B cell (primary cell): ENCODE measurements around the gene GPR4. TPM values are rescaled to one million over a fixed set of nuclear protein-coding genes. Genes with fewer than 3 reads are reported as not detected.

Source experiments
- ATAC-seq: fragments of 200-7000 bp; cut with Tn5 transposase; one replicate; pipeline ENCODE4 v1.10.0; 2021; ENCODE audit warnings: low read depth, mild to moderate bottlenecking, moderate number of reproducible peaks, moderate library complexity
- CTCF ChIA-PET: fragments of 350-600 bp; sonication (Branson Sonifier 250); formaldehyde crosslinking; loops from one replicate; lab custom pipeline; 2021; ENCODE audit warnings: antibody characterized with exemption, inconsistent platforms; lab: Charles Lee
- POLR2A ChIA-PET: fragments of 350-600 bp; sonication (Branson Sonifier 250); formaldehyde crosslinking; loops from one replicate; lab custom pipeline; 2021; ENCODE audit warnings: antibody characterized with exemption; lab: Charles Lee
- DNase-seq: peaks from one replicate; pipeline ENCODE4 v3.0.0; 2013
- H2AFZ ChIP-seq: 2 replicates; pipeline ENCODE4 v1.6.1; 2012; ENCODE audit warnings: mild to moderate bottlenecking, low read depth, low read length; ENCODE audit not compliant: insufficient read depth, poor library complexity, severe bottlenecking
- H3K27ac ChIP-seq, 2 donors: 1 replicate in 1 of 2; 2 replicates in 1 of 2; pipeline ENCODE4 v1.5.1; 2012 to 2013; ENCODE audit warnings: low read length in 2 of 2, mild to moderate bottlenecking in 2 of 2, moderate library complexity in 1 of 2
- H3K27me3 ChIP-seq, 4 experiments: fragments of 200-600 bp in 1 of 4; sonication (generic) in 1 of 4; replicated peaks in 1 of 4; 1 replicate in 2 of 4; 2 replicates in 2 of 4; pipeline versions ENCODE4 v1.6.1 to v1.7.0; 2013 to 2016; ENCODE audit warnings: low read length in 3 of 4, mild to moderate bottlenecking in 2 of 4, mixed read lengths in 1 of 4, moderate library complexity in 1 of 4; ENCODE audit not compliant: insufficient read depth in 4 of 4, control insufficient read depth in 3 of 4; ENCODE audit errors: control extremely low read depth in 1 of 4
- H3K36me3 ChIP-seq, 2 experiments: replicated peaks in 1 of 2; 1 replicate in 1 of 2; 2 replicates in 1 of 2; pipeline versions ENCODE4 v1.6.1 to v1.7.1; 2013; ENCODE audit warnings: low read length in 1 of 2; ENCODE audit not compliant: insufficient read depth in 2 of 2, control insufficient read depth in 1 of 2; ENCODE audit errors: control extremely low read depth in 1 of 2, extremely low read depth in 1 of 2
- H3K4me1 ChIP-seq, 2 donors: fragments of 200-600 bp in 1 of 2; sonication (generic) in 1 of 2; 1 replicate in 1 of 2; 2 replicates in 1 of 2; pipeline versions ENCODE4 v1.5.1 to v1.6.1; 2013 to 2017; ENCODE audit warnings: low read length in 2 of 2; ENCODE audit not compliant: control insufficient read depth in 2 of 2, insufficient read depth in 2 of 2
- H3K4me2 ChIP-seq: replicated peaks from 2 replicates; pipeline ENCODE3; 2012; ENCODE audit warnings: mild to moderate bottlenecking, low read depth, low read length; ENCODE audit not compliant: poor library complexity, severe bottlenecking
- H3K4me3 ChIP-seq, 5 experiments: fragments of 200-600 bp in 1 of 5; sonication (generic) in 1 of 5; 1 replicate in 3 of 5; 2 replicates in 2 of 5; pipeline versions ENCODE4 v1.5.1 to v1.7.0; 2011 to 2016; ENCODE audit warnings: low read length in 4 of 5, mild to moderate bottlenecking in 4 of 5, low read depth in 2 of 5, control low read depth in 1 of 5, moderate library complexity in 1 of 5; ENCODE audit not compliant: insufficient read depth in 1 of 5; ENCODE audit errors: control extremely low read depth in 1 of 5, extremely low read depth in 1 of 5
- H3K79me2 ChIP-seq: fragments of 200-600 bp; sonication (generic); one replicate; pipeline ENCODE4 v1.6.0; 2016; ENCODE audit warnings: low read length; ENCODE audit not compliant: control insufficient read depth, insufficient read depth
- H3K9ac ChIP-seq: fragments of 200-600 bp; sonication (generic); 2 replicates; pipeline ENCODE4 v1.6.1; 2017; ENCODE audit warnings: mild to moderate bottlenecking, low read length, moderate library complexity
- H3K9me3 ChIP-seq, 3 donors: one replicate each; pipeline versions ENCODE4 v1.6.1 to v1.7.1; 2013; ENCODE audit warnings: low read length in 2 of 3; ENCODE audit not compliant: control insufficient read depth in 2 of 3, insufficient read depth in 1 of 3; ENCODE audit errors: control extremely low read depth in 1 of 3
- H4K20me1 ChIP-seq: 2 replicates; pipeline ENCODE4 v1.6.0; 2012; ENCODE audit warnings: mild to moderate bottlenecking, low read length; ENCODE audit not compliant: insufficient read depth, control insufficient read depth, poor library complexity, severe bottlenecking
- H3K27ac Mint-ChIP-seq: one replicate; pipeline ENCODE4 v1.8.0; 2021; ENCODE audit warnings: mixed read lengths
- H3K27me3 Mint-ChIP-seq: one replicate; pipeline ENCODE4 v1.8.0; 2021; ENCODE audit warnings: mixed read lengths
- H3K4me1 Mint-ChIP-seq: one replicate; pipeline ENCODE4 v1.8.0; 2021; ENCODE audit warnings: mixed read lengths
- H3K4me3 Mint-ChIP-seq: one replicate; pipeline ENCODE4 v1.8.0; 2021; ENCODE audit warnings: mixed read lengths
- H3K9me3 Mint-ChIP-seq: one replicate; pipeline ENCODE4 v1.8.0; 2022; ENCODE audit warnings: mixed read lengths; ENCODE audit not compliant: insufficient read depth
- EZH2 ChIP-seq: IDR thresholded peaks from 2 replicates; pipeline ENCODE4 v1.6.1; 2012; ENCODE audit warnings: borderline replicate concordance, low read depth, mild to moderate bottlenecking, moderate library complexity, low read length; ENCODE audit not compliant: insufficient read depth, poor library complexity, severe bottlenecking
- WGBS: methylation state at CpG from one replicate; pipeline ENCODE4 v1.1.5; 2013; ENCODE audit warnings: missing lambda C conversion rate; ENCODE audit not compliant: insufficient coverage; 5-methylcytosine and 5-hydroxymethylcytosine counted together
- intact Hi-C: fragments of 100-400 bp; cut with micrococcal nuclease; formaldehyde crosslinking; loops from one replicate; pipeline ENCODE4 v1.10.0; 2022
- polyA plus RNA-seq: library from polyadenylated mRNA; depleted of rRNA; stranded (reverse); fragments of >200 nt; gene quantifications from 2 replicates; pipeline ENCODE4 v1.2.3, GENCODE V29; 2012
- total RNA-seq, 2 donors: library from RNA; stranded (reverse); fragments of 120-200 nt in 1 of 2; gene quantifications; 1 replicate in 1 of 2; 2 replicates in 1 of 2; pipeline versions ENCODE4 v1.2.3 to v1.2.4, GENCODE V29; 2013 to 2022
- TF ChIP-seq, protein P1 (sequence below): fragments of 200-600 bp; IDR thresholded peaks from one replicate; pipeline ENCODE4 v1.8.0; 2022; ENCODE audit warnings: antibody characterized with exemption, mild to moderate bottlenecking

Gene GPR4
- total and polyA plus RNA-seq, 2 donors (not counting 1 experiment from before 2014, with no cell fraction given) = not detected

DNA sequence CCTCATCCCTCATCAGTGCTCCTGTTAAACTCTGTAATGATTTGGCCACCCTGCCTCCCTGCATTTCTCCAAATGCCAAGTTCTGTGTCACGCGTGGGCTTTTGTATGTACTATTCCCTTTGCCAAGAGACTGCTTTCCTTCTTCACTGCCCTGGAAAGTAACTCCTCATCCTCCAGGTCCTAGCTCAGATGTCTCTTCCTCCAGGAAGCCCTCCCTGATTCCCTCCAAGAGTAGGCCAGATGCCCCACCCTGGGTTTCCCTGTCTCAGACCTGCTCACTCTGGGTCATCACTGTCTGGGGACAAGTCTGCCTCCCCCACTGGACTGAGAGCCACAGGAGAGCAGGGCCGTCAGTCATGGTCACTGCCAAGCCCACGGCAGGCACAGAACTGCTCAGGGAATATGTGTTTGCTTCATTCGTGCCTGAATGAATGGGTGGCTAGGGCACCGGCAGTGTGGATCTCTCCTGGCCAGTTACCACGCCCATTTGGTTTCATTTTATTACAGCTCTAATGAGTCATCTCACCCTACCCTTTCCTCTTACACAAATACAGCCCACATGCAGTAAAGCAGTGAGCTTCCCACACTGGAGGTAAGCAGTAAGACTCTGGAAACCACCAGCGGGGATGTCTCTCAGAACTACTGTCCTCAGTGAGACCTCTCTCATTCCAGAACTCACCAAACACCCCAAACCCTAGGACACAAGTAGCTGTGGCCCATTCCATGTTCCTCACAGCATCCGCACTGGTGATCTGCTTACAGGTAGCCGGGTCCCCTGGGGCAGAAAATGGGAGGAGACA is 12.1 kb upstream of the GPR4 start:
- no peak overlapping the region for H3K4me3 Mint-ChIP-seq
- H4K20me1 ChIP-seq = no peaks in the 10 kb centered on the region
- no peak overlapping the region for H3K27ac ChIP-seq
- CTCF ChIA-PET = interaction anchor here (0.7 to 1.8 kb wide), 4 partner anchors 9 to 67 kb away, joined by 3 to 6 read pairs (median 4); no protein-coding TSS in a partner anchor
- H3K4me1 ChIP-seq = no peaks in the 10 kb centered on the region
- H2AFZ ChIP-seq = no peak overlapping the region
- peaks cover 5% of the 10 kb centered on the region for H3K4me1 Mint-ChIP-seq
- POLR2A ChIA-PET = no interaction called here
- WGBS = 78% methylated on average over 8 of the region's 10 CpGs
- no peaks in the 10 kb centered on the region for H3K9me3 Mint-ChIP-seq
- no peaks in the 10 kb centered on the region for H3K79me2 ChIP-seq
- no peak overlapping the region for H3K4me2 ChIP-seq
- no peak overlapping the region for H3K9ac ChIP-seq
- H3K36me3 ChIP-seq = peaks cover 7 to 41% of the 10 kb centered on the region in 2 experiments
- H3K9me3 ChIP-seq = peaks cover 0 to 7% (median 0%) of the 10 kb centered on the region in 3 donors
- no peak overlapping the region for H3K27ac Mint-ChIP-seq
- no peak overlapping the region for H3K4me3 ChIP-seq
- intact Hi-C loops = no loop called here
- TF ChIP-seq, protein P1, sequence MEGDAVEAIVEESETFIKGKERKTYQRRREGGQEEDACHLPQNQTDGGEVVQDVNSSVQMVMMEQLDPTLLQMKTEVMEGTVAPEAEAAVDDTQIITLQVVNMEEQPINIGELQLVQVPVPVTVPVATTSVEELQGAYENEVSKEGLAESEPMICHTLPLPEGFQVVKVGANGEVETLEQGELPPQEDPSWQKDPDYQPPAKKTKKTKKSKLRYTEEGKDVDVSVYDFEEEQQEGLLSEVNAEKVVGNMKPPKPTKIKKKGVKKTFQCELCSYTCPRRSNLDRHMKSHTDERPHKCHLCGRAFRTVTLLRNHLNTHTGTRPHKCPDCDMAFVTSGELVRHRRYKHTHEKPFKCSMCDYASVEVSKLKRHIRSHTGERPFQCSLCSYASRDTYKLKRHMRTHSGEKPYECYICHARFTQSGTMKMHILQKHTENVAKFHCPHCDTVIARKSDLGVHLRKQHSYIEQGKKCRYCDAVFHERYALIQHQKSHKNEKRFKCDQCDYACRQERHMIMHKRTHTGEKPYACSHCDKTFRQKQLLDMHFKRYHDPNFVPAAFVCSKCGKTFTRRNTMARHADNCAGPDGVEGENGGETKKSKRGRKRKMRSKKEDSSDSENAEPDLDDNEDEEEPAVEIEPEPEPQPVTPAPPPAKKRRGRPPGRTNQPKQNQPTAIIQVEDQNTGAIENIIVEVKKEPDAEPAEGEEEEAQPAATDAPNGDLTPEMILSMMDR = no peak
- no peak for TF ChIP-seq EZH2
- no peak for DNase-seq
- no peaks in the 10 kb centered on the region for H3K27me3 Mint-ChIP-seq
- peak; percentile 46 for ATAC-seq
- no peaks in the 10 kb centered on the region for H3K27me3 ChIP-seq

DNA sequence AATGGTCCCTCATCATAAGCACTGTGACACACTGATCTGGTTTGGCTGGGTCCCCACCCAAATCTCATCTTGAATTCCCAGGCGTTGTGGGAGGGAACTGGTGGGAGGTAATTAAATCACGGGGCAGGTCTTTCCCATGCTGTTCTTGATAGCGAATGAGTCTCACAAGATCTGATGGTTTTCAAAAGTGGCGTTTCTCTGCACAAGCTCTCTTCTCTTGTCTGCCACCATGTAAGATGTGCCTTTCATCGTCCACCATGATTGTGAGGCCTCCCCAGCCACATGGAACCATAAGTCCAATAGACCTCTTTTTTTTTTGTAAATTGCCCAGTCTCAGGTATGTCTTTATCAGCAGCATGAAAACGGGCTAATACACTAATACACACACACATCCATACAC is 6.9 kb upstream of the GPR4 start:
- ChIA-PET CTCF (interaction anchor here (1.4 kb wide), 1 partner anchor 34 kb away, joined by 3 read pairs; no protein-coding TSS in a partner anchor), POLR2A (no interaction called here)
- no peak for ATAC-seq
- H3K4me1 ChIP-seq = peaks cover 8 to 10% of the 10 kb centered on the region in 2 donors
- Mint-ChIP-seq H3K4me1 (peaks cover 7% of the 10 kb centered on the region), H3K27me3 (no peaks in the 10 kb centered on the region), H3K4me3 (no peak overlapping the region), H3K9me3 (no peaks in the 10 kb centered on the region), H3K27ac (no peak overlapping the region)
- WGBS = 100% methylated on average over 3 of the region's 6 CpGs
- no peak for DNase-seq
- H3K9ac ChIP-seq = no peak overlapping the region
- H3K79me2 ChIP-seq = no peaks in the 10 kb centered on the region
- no peak overlapping the region for H3K4me3 ChIP-seq
- no peak for TF ChIP-seq EZH2
- TF ChIP-seq, protein P1 = no peak
- peaks cover 0 to 10% (median 0%) of the 10 kb centered on the region in 4 experiments for H3K27me3 ChIP-seq
- H3K36me3 ChIP-seq = peaks cover 3 to 19% of the 10 kb centered on the region in 2 experiments
- H3K27ac ChIP-seq = no peak overlapping the region
- H4K20me1 ChIP-seq = no peaks in the 10 kb centered on the region
- H2AFZ ChIP-seq = no peak overlapping the region
- intact Hi-C loops = no loop called here
- peaks cover 0 to 4% (median 0%) of the 10 kb centered on the region in 3 donors for H3K9me3 ChIP-seq
- H3K4me2 ChIP-seq = no peak overlapping the region
